ENCODE data around the gene ANGPTL8. TPM values are rescaled to one million over a fixed set of nuclear protein-coding genes. Genes with fewer than 3 reads are reported as not detected.

ANGPTL8 gene
- total RNA-seq, 1 donor from 2014 or later, result 0.25 TPM

- H3K27me3 Mint-ChIP-seq (ENCODE audit: low read depth), result no peaks in the 10 kb centered on the region
- H3K9me3 Mint-ChIP-seq, result no peaks in the 10 kb centered on the region
- no peak for DNase-seq (ENCODE audit: low spot score in 2 of 2, unreplicated experiment in 2 of 2)
- H3K36me3 Mint-ChIP-seq, result peaks cover 14% of the 10 kb centered on the region
- H3K4me3 Mint-ChIP-seq, result no peak overlapping the region
- no peak overlapping the region for H3K27ac Mint-ChIP-seq
- H3K4me1 Mint-ChIP-seq, result peaks cover 7% of the 10 kb centered on the region
- no peak for TF ChIP-seq CTCF (IDR thresholded peaks at IDR 0.05; ENCODE audit: unreplicated experiment)
Observed at GRCh38 chr19:11247391-11247790, 8.0 kb downstream of the ANGPTL8 start.

- H3K27ac Mint-ChIP-seq, result no peak overlapping the region
- no peak for TF ChIP-seq CTCF (IDR thresholded peaks at IDR 0.05; ENCODE audit: unreplicated experiment)
- H3K4me3 Mint-ChIP-seq, result no peak overlapping the region
- H3K36me3 Mint-ChIP-seq, result peaks cover 11% of the 10 kb centered on the region
- peaks cover 5% of the 10 kb centered on the region for H3K4me1 Mint-ChIP-seq
- no peaks in the 10 kb centered on the region for H3K27me3 Mint-ChIP-seq (ENCODE audit: low read depth)
- no peak for DNase-seq (ENCODE audit: low spot score in 2 of 2, unreplicated experiment in 2 of 2)
- H3K9me3 Mint-ChIP-seq, result no peaks in the 10 kb centered on the region
Observed at GRCh38 chr19:11247934-11248333, 8.5 kb downstream of the ANGPTL8 start.

GRCh38 chr19:11248852-11249251 is 9.4 kb downstream of the ANGPTL8 start:
- Mint-ChIP-seq H3K4me1 (peaks cover under 1% of the 10 kb centered on the region), H3K27ac (no peak overlapping the region), H3K9me3 (no peaks in the 10 kb centered on the region), H3K36me3 (peaks cover 11% of the 10 kb centered on the region), H3K4me3 (no peak overlapping the region), H3K27me3 (ENCODE audit: low read depth) (no peaks in the 10 kb centered on the region)
- DNase-seq (ENCODE audit: low spot score in 2 of 2, unreplicated experiment in 2 of 2), result no peak
- TF ChIP-seq CTCF (IDR thresholded peaks at IDR 0.05; ENCODE audit: unreplicated experiment), result no peak

GRCh38 chr19:11251217-11251616 is 11.8 kb downstream of the ANGPTL8 start:
- Mint-ChIP-seq H3K4me1 (peaks cover 3% of the 10 kb centered on the region), H3K27me3 (ENCODE audit: low read depth) (no peaks in the 10 kb centered on the region), H3K27ac (no peak overlapping the region), H3K9me3 (no peaks in the 10 kb centered on the region), H3K36me3 (peaks cover 7% of the 10 kb centered on the region), H3K4me3 (no peak overlapping the region)
- no peak for TF ChIP-seq CTCF (IDR thresholded peaks at IDR 0.05; ENCODE audit: unreplicated experiment)
- DNase-seq (ENCODE audit: low spot score in 2 of 2, unreplicated experiment in 2 of 2), result no peak

GRCh38 chr19:11251650-11252314 is 12.4 kb downstream of the ANGPTL8 start:
- H3K27ac Mint-ChIP-seq, result no peak overlapping the region
- H3K4me3 Mint-ChIP-seq, result no peak overlapping the region
- H3K36me3 Mint-ChIP-seq, result peaks cover 7% of the 10 kb centered on the region
- no peak for DNase-seq (ENCODE audit: low spot score in 2 of 2, unreplicated experiment in 2 of 2)
- H3K9me3 Mint-ChIP-seq, result no peaks in the 10 kb centered on the region
- H3K27me3 Mint-ChIP-seq (ENCODE audit: low read depth), result no peaks in the 10 kb centered on the region
- H3K4me1 Mint-ChIP-seq, result peaks cover 3% of the 10 kb centered on the region
- no peak for TF ChIP-seq CTCF (IDR thresholded peaks at IDR 0.05; ENCODE audit: unreplicated experiment)

All from mesothelial cell of epicardium (in vitro differentiated cells).